Measurements from ENCODE around the gene MRPL45. TPM values are rescaled to one million over a fixed set of nuclear protein-coding genes. Genes with fewer than 3 reads are reported as not detected.
"Not testable (repeated sequence)": the region's sequence is repeated elsewhere in the genome, so short reads cannot be mapped to it uniquely, and the experiment has no call there.

Gene MRPL45
- total RNA-seq, 1 donor from 2014 or later: 25.7 TPM

DNA sequence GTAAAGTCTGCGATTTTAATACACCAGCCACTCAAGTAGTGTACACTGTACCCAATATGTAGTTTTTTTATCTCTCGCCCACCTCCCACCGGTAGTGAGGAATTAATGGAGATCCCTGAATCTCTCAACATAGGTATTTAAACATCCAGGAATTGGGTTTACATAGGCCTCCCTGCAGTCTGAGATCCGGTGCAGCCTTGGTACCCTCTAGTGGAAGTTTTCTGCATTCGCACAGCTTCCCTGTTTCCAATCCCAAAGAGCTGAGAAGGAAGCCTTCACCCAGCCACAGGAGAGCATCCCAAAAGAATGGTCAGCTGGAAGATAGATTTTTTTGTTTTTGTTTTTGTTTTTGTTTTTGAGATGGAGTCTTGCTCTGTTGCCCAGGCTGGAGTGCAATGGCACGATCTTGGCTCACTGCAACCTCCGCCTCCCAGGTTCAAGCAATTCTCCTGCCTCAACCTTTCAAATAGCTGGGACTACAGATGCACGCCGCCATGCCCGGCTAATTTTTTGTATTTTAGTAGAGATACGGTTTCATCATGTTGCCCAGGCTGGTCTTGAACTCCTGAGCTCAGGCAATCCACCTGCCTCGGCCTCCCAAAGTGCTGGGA, 8.6 kb upstream of the MRPL45 start:
- TF ChIP-seq CTCF (IDR thresholded peaks at IDR 0.05): peak; percentile 34
- H3K9me3 ChIP-seq; H3K4me1 ChIP-seq; H3K4me3 ChIP-seq; DNase-seq; H3K36me3 ChIP-seq; intact Hi-C loops (cut with DNase I); H3K27me3 ChIP-seq; H3K27ac ChIP-seq: not testable (repeated sequence)
- ATAC-seq: peak; percentile 81

DNA sequence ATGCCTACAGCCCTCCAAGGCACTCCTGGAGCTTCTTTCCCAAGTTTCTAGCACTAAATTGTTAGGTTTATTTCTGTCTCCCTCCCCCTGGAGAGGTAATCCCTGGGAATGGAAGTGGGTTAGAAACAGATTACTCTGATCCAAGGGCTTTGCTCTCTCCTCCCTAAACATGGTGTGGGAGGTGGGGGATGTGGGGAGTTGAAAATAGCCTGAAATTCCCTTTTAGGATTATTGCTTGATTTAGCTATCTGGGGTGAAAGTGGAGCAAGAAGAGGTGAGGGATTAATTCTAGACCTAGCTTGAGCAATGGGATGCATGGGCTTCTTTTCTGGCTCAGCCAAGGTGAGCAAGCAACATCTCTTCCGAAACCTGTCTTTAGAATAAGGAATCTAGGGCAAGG, 7.2 kb upstream of the MRPL45 start:
- intact Hi-C loops (cut with DNase I); H3K9me3 ChIP-seq; H3K4me3 ChIP-seq; DNase-seq; ATAC-seq; H3K27ac ChIP-seq; H3K36me3 ChIP-seq; H3K4me1 ChIP-seq; H3K27me3 ChIP-seq: not testable (repeated sequence)

- H3K27me3 ChIP-seq; H3K4me1 ChIP-seq; H3K4me3 ChIP-seq; intact Hi-C loops (cut with DNase I); H3K27ac ChIP-seq; H3K36me3 ChIP-seq; H3K9me3 ChIP-seq; ATAC-seq: not testable (repeated sequence)
- DNase-seq: peak; percentile 4
Observed at GRCh38 chr17:38295602-38296365, 1.2 kb upstream of the MRPL45 start.

DNA sequence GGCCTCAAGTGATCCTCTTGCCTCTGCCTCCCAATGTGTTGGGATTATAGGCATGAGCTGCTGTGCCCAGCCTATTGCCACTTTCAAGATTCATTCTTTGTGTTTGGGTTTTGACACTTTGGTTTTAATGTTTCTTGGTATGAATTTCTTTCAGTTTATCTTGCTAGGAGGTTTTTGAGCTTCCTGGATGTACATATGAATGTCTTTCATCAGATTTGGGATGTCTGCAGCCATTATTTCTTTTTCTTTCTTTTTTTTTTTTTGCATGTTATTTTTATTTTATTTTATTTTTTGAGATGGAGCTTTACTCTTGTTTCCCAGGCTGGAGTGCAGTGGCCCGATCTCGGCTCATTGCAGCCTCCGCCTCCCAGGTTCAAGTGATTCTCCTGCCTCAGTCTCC, 18.5 kb downstream of the MRPL45 start:
- no peak overlapping the region for H3K4me3 ChIP-seq
- intact Hi-C loops (cut with DNase I): no loop called here
- H3K27me3 ChIP-seq: no peaks in the 10 kb centered on the region
- H3K9me3 ChIP-seq: no peaks in the 10 kb centered on the region
- no peak for DNase-seq
- ATAC-seq: no peak
- H3K27ac ChIP-seq: no peak overlapping the region
- no peak for TF ChIP-seq CTCF (IDR thresholded peaks at IDR 0.05)
- H3K4me1 ChIP-seq: no peaks in the 10 kb centered on the region
- peaks cover 27% of the 10 kb centered on the region for H3K36me3 ChIP-seq

DNA sequence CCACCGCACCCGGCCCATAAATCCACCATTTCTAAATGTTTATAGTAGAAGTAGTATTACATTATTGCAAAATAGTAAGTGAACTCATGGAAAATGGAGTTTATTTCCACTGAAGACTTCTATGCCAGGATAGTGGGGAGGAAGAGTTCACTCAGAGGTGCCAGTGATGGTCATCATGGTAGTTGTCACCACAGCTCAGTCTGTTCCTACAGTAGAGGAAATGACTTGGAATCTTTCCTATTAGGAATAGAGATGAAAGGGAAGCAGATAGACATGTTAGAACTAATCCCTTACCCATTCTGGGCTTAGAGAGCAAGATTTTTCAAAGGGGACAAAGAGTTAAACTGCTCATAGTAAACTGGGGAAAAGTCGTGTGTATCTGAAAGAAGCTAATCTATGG, 20.1 kb downstream of the MRPL45 start:
- TF ChIP-seq CTCF (IDR thresholded peaks at IDR 0.05): no peak
- H3K4me3 ChIP-seq: no peak overlapping the region
- peaks cover 35% of the 10 kb centered on the region for H3K36me3 ChIP-seq
- no peaks in the 10 kb centered on the region for H3K27me3 ChIP-seq
- intact Hi-C loops (cut with DNase I): no loop called here
- H3K9me3 ChIP-seq: no peaks in the 10 kb centered on the region
- no peaks in the 10 kb centered on the region for H3K4me1 ChIP-seq
- H3K27ac ChIP-seq: no peak overlapping the region
- no peak for DNase-seq
- no peak for ATAC-seq

GRCh38 chr17:38320482-38320881, 23.5 kb downstream of the MRPL45 start:
- peaks cover 5% of the 10 kb centered on the region for H3K4me1 ChIP-seq
- H3K9me3 ChIP-seq: no peaks in the 10 kb centered on the region
- intact Hi-C loops (cut with DNase I): no loop called here
- no peaks in the 10 kb centered on the region for H3K27me3 ChIP-seq
- peaks cover 45% of the 10 kb centered on the region for H3K36me3 ChIP-seq
- DNase-seq (peak; percentile 79), ATAC-seq (peak; percentile 91)
- no peak for TF ChIP-seq CTCF (IDR thresholded peaks at IDR 0.05)
- H3K27ac ChIP-seq: peak overlapping the region; percentile 68
- no peak overlapping the region for H3K4me3 ChIP-seq
